ENCODE data around the gene LSM3. TPM values are rescaled to one million over a fixed set of nuclear protein-coding genes. Genes with fewer than 3 reads are reported as not detected.
A peak's percentile ranks its signal among the peaks of the same experiment; 100 is the strongest.

The LSM3 gene
- total and polyA plus RNA-seq, 7 donors: 11.1 to 20.2 (median 14.1) TPM

DNA sequence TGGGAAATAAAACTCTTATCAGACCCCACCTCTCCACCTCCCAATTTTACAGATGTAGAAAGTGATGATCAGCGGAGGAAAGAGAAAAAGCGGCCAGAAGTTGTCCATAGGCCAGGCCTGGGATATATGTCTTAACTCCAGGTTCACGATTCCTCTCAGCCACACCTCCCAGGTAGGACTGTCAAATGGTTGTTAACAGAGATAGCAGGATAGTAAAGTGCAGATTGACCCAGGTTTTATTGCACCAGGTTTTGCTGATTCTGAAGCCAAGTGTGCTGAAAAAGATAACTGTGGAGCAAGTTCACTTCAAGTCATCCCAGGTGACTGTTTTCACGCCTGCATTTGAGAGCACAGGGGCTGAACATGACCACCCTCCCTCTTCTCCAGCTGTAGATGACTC lies 36.1 kb downstream of the LSM3 start:
- Histone ChIP-seq H3K27me3 (ENCODE audit: insufficient read depth in 3 of 3, low read length in 2 of 3) (no peaks in the 10 kb centered on the region), H3K4me1 (peaks cover 4% of the 10 kb centered on the region), H3K27ac (no peak overlapping the region), H3K9me3 (no peaks in the 10 kb centered on the region), H3K36me3 (ENCODE audit: insufficient read depth in 1 of 2, low read depth in 1 of 2) (no peaks in the 10 kb centered on the region), H3K4me3 (no peak overlapping the region)
- intact Hi-C loops (cut with DNase I): loop anchor here in 1 of 2 donors (5.0 kb wide), 1 partner anchor 33 kb away; no protein-coding TSS in a partner anchor
- 95 to 97% (median 97%) methylated on average over 4 of the region's 4 CpGs for WGBS, 3 donors
- TF ChIP-seq, protein P1, sequence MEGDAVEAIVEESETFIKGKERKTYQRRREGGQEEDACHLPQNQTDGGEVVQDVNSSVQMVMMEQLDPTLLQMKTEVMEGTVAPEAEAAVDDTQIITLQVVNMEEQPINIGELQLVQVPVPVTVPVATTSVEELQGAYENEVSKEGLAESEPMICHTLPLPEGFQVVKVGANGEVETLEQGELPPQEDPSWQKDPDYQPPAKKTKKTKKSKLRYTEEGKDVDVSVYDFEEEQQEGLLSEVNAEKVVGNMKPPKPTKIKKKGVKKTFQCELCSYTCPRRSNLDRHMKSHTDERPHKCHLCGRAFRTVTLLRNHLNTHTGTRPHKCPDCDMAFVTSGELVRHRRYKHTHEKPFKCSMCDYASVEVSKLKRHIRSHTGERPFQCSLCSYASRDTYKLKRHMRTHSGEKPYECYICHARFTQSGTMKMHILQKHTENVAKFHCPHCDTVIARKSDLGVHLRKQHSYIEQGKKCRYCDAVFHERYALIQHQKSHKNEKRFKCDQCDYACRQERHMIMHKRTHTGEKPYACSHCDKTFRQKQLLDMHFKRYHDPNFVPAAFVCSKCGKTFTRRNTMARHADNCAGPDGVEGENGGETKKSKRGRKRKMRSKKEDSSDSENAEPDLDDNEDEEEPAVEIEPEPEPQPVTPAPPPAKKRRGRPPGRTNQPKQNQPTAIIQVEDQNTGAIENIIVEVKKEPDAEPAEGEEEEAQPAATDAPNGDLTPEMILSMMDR (IDR thresholded peaks at IDR 0.05): no peak
- DNase-seq: no peak
- no peak for ATAC-seq

DNA sequence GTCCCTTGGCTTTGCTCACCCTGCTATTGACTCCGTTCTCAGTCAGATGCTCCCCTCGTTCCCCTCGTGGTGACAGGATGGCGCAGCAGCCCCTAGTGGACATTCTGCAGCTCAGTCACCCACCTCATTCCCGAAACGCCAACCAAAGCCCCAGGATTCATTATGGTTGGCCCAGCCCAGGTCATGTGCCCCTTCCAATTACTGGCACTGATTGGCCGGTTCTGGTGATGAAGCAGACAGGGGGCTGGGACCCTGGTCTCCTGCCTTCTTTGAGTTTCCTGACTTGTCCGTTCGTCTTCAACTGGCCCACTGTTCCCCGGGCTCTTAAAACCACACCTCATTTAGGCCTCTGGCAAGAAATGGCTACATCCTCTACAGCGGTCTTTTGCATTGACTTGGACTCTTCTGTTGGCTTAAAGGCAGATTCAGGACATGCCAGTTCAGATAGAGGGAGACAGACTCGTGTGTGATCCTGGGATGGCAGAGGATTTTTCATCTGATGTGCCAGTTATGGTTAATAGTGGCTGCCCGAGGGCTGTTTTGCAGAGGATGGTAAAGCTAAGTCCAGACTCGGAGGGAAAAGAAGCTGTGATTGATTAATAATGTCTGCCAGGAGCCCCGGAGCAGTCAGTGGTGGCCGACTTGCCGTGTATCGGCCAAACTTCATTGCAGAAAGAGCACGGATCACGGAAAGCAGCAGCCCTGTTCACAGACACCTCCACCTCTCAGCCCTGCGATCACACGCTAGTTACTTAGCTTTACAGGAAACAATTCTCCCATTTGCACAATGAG lies 37.8 kb downstream of the LSM3 start:
- DNase-seq (peak in 1 of 2 donors; percentile 75), ATAC-seq (peak; percentile 79 to 97 (median 87))
- 9 to 52% (median 25%) methylated on average over 22 of the region's 22 CpGs for WGBS, 3 donors
- peaks cover 4% of the 10 kb centered on the region for H3K4me1 ChIP-seq
- H3K27ac ChIP-seq: peak overlapping the region; percentile 36
- H3K36me3 ChIP-seq (ENCODE audit: insufficient read depth in 1 of 2, low read depth in 1 of 2): no peaks in the 10 kb centered on the region
- intact Hi-C loops (cut with DNase I): no loop called here
- peak overlapping the region; percentile 58 for H3K4me3 ChIP-seq
- peaks cover 7% of the 10 kb centered on the region for H3K9me3 ChIP-seq
- TF ChIP-seq, protein P1 (IDR thresholded peaks at IDR 0.05): peak; percentile 49
- no peaks in the 10 kb centered on the region for H3K27me3 ChIP-seq (ENCODE audit: insufficient read depth in 3 of 3, low read length in 2 of 3)

DNA sequence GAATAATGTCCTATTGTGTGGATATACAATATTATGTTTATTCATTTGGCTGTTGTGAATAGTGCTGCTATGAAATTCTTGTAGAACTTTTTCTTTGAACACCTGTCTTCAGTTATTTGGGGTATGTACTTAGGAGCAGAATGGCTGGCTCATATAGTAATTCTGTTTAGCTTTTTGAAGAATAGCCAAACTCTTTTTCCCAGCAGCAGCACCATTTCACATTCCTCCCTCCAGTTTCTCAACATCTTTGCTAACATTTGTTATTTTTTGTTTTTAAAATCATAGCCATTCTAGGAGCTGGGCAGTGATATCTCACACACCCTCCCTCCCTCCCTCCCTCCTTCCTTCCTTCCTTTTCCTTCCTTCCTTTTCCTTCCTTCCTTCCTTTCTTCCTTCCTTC lies 39.7 kb downstream of the LSM3 start:
- TF ChIP-seq, protein P1 (IDR thresholded peaks at IDR 0.05): no peak
- no peak for ATAC-seq
- no peaks in the 10 kb centered on the region for H3K36me3 ChIP-seq (ENCODE audit: insufficient read depth in 1 of 2, low read depth in 1 of 2)
- no peak overlapping the region for H3K27ac ChIP-seq
- no peak overlapping the region for H3K4me3 ChIP-seq
- DNase-seq: no peak
- no peaks in the 10 kb centered on the region for H3K27me3 ChIP-seq (ENCODE audit: insufficient read depth in 3 of 3, low read length in 2 of 3)
- peaks cover 7% of the 10 kb centered on the region for H3K9me3 ChIP-seq
- H3K4me1 ChIP-seq: peaks cover 4% of the 10 kb centered on the region
- intact Hi-C loops (cut with DNase I): no loop called here

DNA sequence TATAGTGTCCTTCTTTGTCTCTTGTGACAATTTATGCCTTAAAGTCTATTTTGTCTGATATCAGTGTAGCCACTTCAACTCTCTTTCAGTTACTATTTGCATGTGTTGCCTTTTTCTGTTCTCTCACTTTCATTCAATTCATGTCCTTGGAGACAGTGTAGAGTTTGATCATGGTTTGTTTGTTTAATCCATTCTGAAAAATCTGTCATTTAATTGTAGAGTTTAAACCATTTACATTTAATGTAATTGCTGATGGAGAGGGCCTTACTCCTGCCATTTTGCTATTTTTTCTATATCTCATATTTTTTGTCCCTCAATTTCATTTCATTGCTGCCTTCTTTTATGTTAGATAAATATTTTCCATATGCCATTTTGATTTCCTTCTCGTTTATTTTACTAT lies 42.3 kb downstream of the LSM3 start:
- no peak overlapping the region for H3K4me3 ChIP-seq
- H3K9me3 ChIP-seq: peaks cover 7% of the 10 kb centered on the region
- TF ChIP-seq, protein P1 (IDR thresholded peaks at IDR 0.05): no peak
- DNase-seq (no peak), ATAC-seq (no peak)
- no peaks in the 10 kb centered on the region for H3K36me3 ChIP-seq (ENCODE audit: insufficient read depth in 1 of 2, low read depth in 1 of 2)
- no peaks in the 10 kb centered on the region for H3K27me3 ChIP-seq (ENCODE audit: insufficient read depth in 3 of 3, low read length in 2 of 3)
- intact Hi-C loops (cut with DNase I): no loop called here
- H3K27ac ChIP-seq: no peak overlapping the region
- 89 to 93% (median 91%) methylated on average over 1 of the region's 1 CpG for WGBS, 3 donors
- H3K4me1 ChIP-seq: peaks cover 4% of the 10 kb centered on the region
